ENCODE measurements around the gene PACSIN1. TPM values are rescaled to one million over a fixed set of nuclear protein-coding genes. Genes with fewer than 3 reads are reported as not detected.

PACSIN1 gene
- polyA plus RNA-seq, 1 donor (not counting 4 experiments of a cell fraction or from before 2014, with no cell fraction given), result not detected

- Histone ChIP-seq H3K9me3 (ENCODE audit: control insufficient read depth, low read depth, low read length) (no peaks in the 10 kb centered on the region), H3K4me2 (ENCODE audit: control insufficient read depth, extremely low read depth, insufficient read depth, low read depth, low read length) (no peak overlapping the region), H3K27me3 (ENCODE audit: control insufficient read depth, extremely low read depth, insufficient read depth, low read length) (no peaks in the 10 kb centered on the region), H3K79me2 (ENCODE audit: control insufficient read depth, insufficient read depth, low read length) (no peaks in the 10 kb centered on the region), H3K4me3 (ENCODE audit: control insufficient read depth in 2 of 3, extremely low read depth in 1 of 3, insufficient read depth in 2 of 3, low read depth in 1 of 3, low read length in 3 of 3) (no peak overlapping the region), H3K27ac (ENCODE audit: control insufficient read depth, insufficient read depth, low read length) (no peak overlapping the region), H3K9ac (ENCODE audit: control insufficient read depth, extremely low read depth, insufficient read depth, low read length) (no peak overlapping the region), H3K4me1 (ENCODE audit: control insufficient read depth, extremely low read depth, insufficient read depth, low read length) (no peaks in the 10 kb centered on the region), H3K36me3 (ENCODE audit: control insufficient read depth in 2 of 2, extremely low read depth in 1 of 2, insufficient read depth in 2 of 2, low read length in 2 of 2) (no peaks in the 10 kb centered on the region), H2AFZ (ENCODE audit: control insufficient read depth, low read length) (no peak overlapping the region), H4K20me1 (ENCODE audit: control insufficient read depth, extremely low read depth, insufficient read depth, low read length) (no peaks in the 10 kb centered on the region), H3K9me1 (ENCODE audit: control insufficient read depth, extremely low read depth, insufficient read depth, low read length) (no peaks in the 10 kb centered on the region)
- TF ChIP-seq CTCF (optimal IDR thresholded peaks at IDR 0.05 in 1 of 3, IDR thresholded peaks at IDR 0.05 in 1 of 3, conservative IDR thresholded peaks at IDR 0.05 in 1 of 3; ENCODE audit: extremely low read depth in 1 of 3, insufficient read depth in 2 of 3, low read length in 3 of 3) (no peak), EZH2 (IDR thresholded peaks at IDR 0.05; ENCODE audit: low read length) (no peak)
- dilution Hi-C loops (cut with MboI; ENCODE audit: extremely low pct_ligation_motif_present, low sequenced_read_pairs), result no loop called here
- no peak for FAIRE-seq
- no peak for DNase-seq (ENCODE audit: low read depth, low spot score)
These were observed 63.3 kb downstream of the PACSIN1 start for GRCh38 chr6:34528996-34529664.

GRCh38 chr6:34529665-34530327, 63.9 kb downstream of the PACSIN1 start:
- FAIRE-seq, result no peak
- dilution Hi-C loops (cut with MboI; ENCODE audit: extremely low pct_ligation_motif_present, low sequenced_read_pairs), result no loop called here
- no peak overlapping the region for H3K27ac ChIP-seq (ENCODE audit: control insufficient read depth, insufficient read depth, low read length)
- H3K4me1 ChIP-seq (ENCODE audit: control insufficient read depth, extremely low read depth, insufficient read depth, low read length), result no peaks in the 10 kb centered on the region
- H3K9me1 ChIP-seq (ENCODE audit: control insufficient read depth, extremely low read depth, insufficient read depth, low read length), result no peaks in the 10 kb centered on the region
- H3K9ac ChIP-seq (ENCODE audit: control insufficient read depth, extremely low read depth, insufficient read depth, low read length), result no peak overlapping the region
- no peaks in the 10 kb centered on the region for H3K36me3 ChIP-seq (ENCODE audit: control insufficient read depth in 2 of 2, extremely low read depth in 1 of 2, insufficient read depth in 2 of 2, low read length in 2 of 2)
- no peaks in the 10 kb centered on the region for H3K27me3 ChIP-seq (ENCODE audit: control insufficient read depth, extremely low read depth, insufficient read depth, low read length)
- TF ChIP-seq CTCF (optimal IDR thresholded peaks at IDR 0.05 in 1 of 3, IDR thresholded peaks at IDR 0.05 in 1 of 3, conservative IDR thresholded peaks at IDR 0.05 in 1 of 3; ENCODE audit: extremely low read depth in 1 of 3, insufficient read depth in 2 of 3, low read length in 3 of 3), result peak in 1 of 3 experiments; percentile 40
- TF ChIP-seq EZH2 (IDR thresholded peaks at IDR 0.05; ENCODE audit: low read length), result no peak
- H3K4me3 ChIP-seq (ENCODE audit: control insufficient read depth in 2 of 3, extremely low read depth in 1 of 3, insufficient read depth in 2 of 3, low read depth in 1 of 3, low read length in 3 of 3), result no peak overlapping the region
- H4K20me1 ChIP-seq (ENCODE audit: control insufficient read depth, extremely low read depth, insufficient read depth, low read length), result no peaks in the 10 kb centered on the region
- no peaks in the 10 kb centered on the region for H3K9me3 ChIP-seq (ENCODE audit: control insufficient read depth, low read depth, low read length)
- H3K4me2 ChIP-seq (ENCODE audit: control insufficient read depth, extremely low read depth, insufficient read depth, low read depth, low read length), result no peak overlapping the region
- DNase-seq (ENCODE audit: low read depth, low spot score), result no peak
- no peak overlapping the region for H2AFZ ChIP-seq (ENCODE audit: control insufficient read depth, low read length)
- H3K79me2 ChIP-seq (ENCODE audit: control insufficient read depth, insufficient read depth, low read length), result no peaks in the 10 kb centered on the region

Measured in keratinocyte (primary cell).